ACHN (cell line): Measurements from ENCODE around the gene LHX3.
"Not testable (repeated sequence)": the region's sequence is repeated elsewhere in the genome, so short reads cannot be mapped to it uniquely, and the experiment has no call there.

Experiments used
- DNase-seq: peaks from one replicate; pipeline ENCODE4 v3.0.0-alpha.2; 2015
- in situ Hi-C: cut with HindIII; loops from 2 replicates; pipeline ENCODE4 v1.10.0; 2017; ENCODE audit warnings: low sequenced_read_pairs, low pct_ligation_motif_present, low pct_unique_long_range_greater_than_20kb

The LHX3 gene

GRCh38 chr9:136151214-136151804 is 53.6 kb downstream of the LHX3 start:
- no peak for DNase-seq
- in situ Hi-C loops = no loop called here

- in situ Hi-C loops, DNase-seq: not testable (repeated sequence)
These were observed 54.2 kb downstream of the LHX3 start for GRCh38 chr9:136150664-136151213.

- in situ Hi-C loops = no loop called here
- no peak for DNase-seq
These were observed 55.1 kb downstream of the LHX3 start for GRCh38 chr9:136149853-136150252.

- no peak for DNase-seq
- in situ Hi-C loops = no loop called here
These were observed 55.6 kb downstream of the LHX3 start for GRCh38 chr9:136149337-136149736.

DNA sequence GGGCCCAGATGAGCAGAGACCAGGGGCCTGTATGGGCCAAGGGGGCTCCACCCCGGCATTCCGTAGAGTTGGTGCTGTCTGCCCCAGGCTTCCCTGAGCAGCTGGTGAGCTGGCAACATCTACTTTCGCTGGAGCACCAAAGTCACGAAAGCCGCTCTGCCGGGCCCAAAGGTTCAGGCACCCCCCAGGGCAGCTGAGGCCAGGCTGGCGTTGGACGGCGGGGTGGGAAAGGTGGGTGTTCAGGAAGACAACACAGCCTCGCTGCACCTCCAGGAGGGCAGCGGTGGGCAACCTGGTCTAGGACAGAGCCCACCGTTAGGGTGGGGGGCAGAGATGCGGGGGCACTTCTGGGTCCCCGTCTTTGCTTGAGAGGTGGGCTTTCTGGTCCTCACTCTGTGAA is 56.2 kb downstream of the LHX3 start:
- DNase-seq = no peak
- in situ Hi-C loops = no loop called here

GRCh38 chr9:136147890-136148714 is 56.8 kb downstream of the LHX3 start:
- in situ Hi-C loops = no loop called here
- no peak for DNase-seq

- DNase-seq = no peak
- in situ Hi-C loops = no loop called here
These were observed 57.7 kb downstream of the LHX3 start for GRCh38 chr9:136147038-136147889.
